K562 (cell line): ENCODE results near the gene SEC22C. TPM values are rescaled to one million over a fixed set of nuclear protein-coding genes. Genes with fewer than 3 reads are reported as not detected.

Experiments used
- DMBX1 ChIP-seq: fragments of 250-450 bp; sonication (Bioruptor Pico); IDR thresholded peaks from 2 replicates; pipeline ENCODE4 v1.8.0; 2022; ENCODE audit warnings: inconsistent platforms, mild to moderate bottlenecking, moderate library complexity, borderline replicate concordance
- ELK3 ChIP-seq: fragments of 450-650 bp; formaldehyde crosslinking; IDR thresholded peaks from 2 replicates; pipeline ENCODE4 v1.4.0; 2020; ENCODE audit warnings: mild to moderate bottlenecking
- HNRNPH1 ChIP-seq: fragments of 200-400 bp; formaldehyde crosslinking; optimal IDR thresholded peaks from 2 replicates; pipeline ENCODE3; 2017; ENCODE audit warnings: low read depth, mild to moderate bottlenecking, low read length, moderate library complexity
- PHB ChIP-seq: fragments of 250-450 bp; sonication (Bioruptor Pico); IDR thresholded peaks from 2 replicates; pipeline ENCODE4 v1.5.0; 2021
- SPI1 ChIP-seq: IDR thresholded peaks from 2 replicates; pipeline ENCODE4 v1.6.1; 2011; ENCODE audit warnings: low read depth, low read length, control low read depth, borderline replicate concordance
- TBP ChIP-seq: optimal IDR thresholded peaks from 2 replicates; pipeline ENCODE3; 2011; ENCODE audit warnings: low read depth, low read length, improper control_type of control experiment
- YY1 ChIP-seq, 3 experiments: IDR thresholded peaks; 2 replicates each; pipeline ENCODE4 v1.6.1; 2011; ENCODE audit warnings: low read length in 2 of 3, mild to moderate bottlenecking in 2 of 3, moderate library complexity in 2 of 3, borderline replicate concordance in 1 of 3, control low read depth in 1 of 3, low read depth in 1 of 3; ENCODE audit not compliant: insufficient read depth in 3 of 3, insufficient replicate concordance in 2 of 3, control insufficient read depth in 1 of 3, insufficient read length in 1 of 3; ENCODE audit errors: extremely low read depth in 1 of 3
- ZNF140 ChIP-seq: fragments of 250-450 bp; sonication (Bioruptor Pico); IDR thresholded peaks from 2 replicates; pipeline ENCODE4 v1.8.0; 2021; ENCODE audit warnings: moderate library complexity, mild to moderate bottlenecking, inconsistent platforms
- ZNF224 ChIP-seq: sonication (generic); formaldehyde crosslinking; IDR thresholded peaks from 2 replicates; pipeline ENCODE4 v1.8.0; 2022; ENCODE audit warnings: mild to moderate bottlenecking, missing genetic modification reagents
- ZNF263 ChIP-seq: sonication (generic); formaldehyde crosslinking; IDR thresholded peaks from 2 replicates; pipeline ENCODE4 v1.8.0; 2022; ENCODE audit warnings: mild to moderate bottlenecking, missing genetic modification reagents, borderline replicate concordance
- ZNF778 ChIP-seq: fragments of 450-650 bp; formaldehyde crosslinking; IDR thresholded peaks from 2 replicates; pipeline ENCODE4 v1.4.0; 2020; ENCODE audit warnings: mild to moderate bottlenecking, moderate library complexity
- polyA plus RNA-seq, 8 experiments: library from polyadenylated mRNA; depleted of rRNA in 4 of 8; stranded (reverse) in 5 of 8; unstranded in 3 of 8; fragments of >200 nt; fragmentation: Nextera tagmentation in 2 of 8; fragmentation: Illumina TruSeq in 1 of 8; extraction: Ambion mirVana in 2 of 8; extraction: Trizol in 1 of 8; gene quantifications; 2 replicates each; pipeline versions ENCODE4 v1.2.1 to v1.2.3, GENCODE V29; 2011 to 2014; ENCODE audit warnings: inconsistent platforms in 1 of 8, missing spikeins in 1 of 8
- total RNA-seq, 7 experiments: library from RNA; depleted of rRNA in 6 of 7; stranded (reverse); fragments of >200 nt in 6 of 7; fragmentation: Illumina TruSeq in 2 of 7; extraction: Trizol in 2 of 7; gene quantifications; 2 replicates each; pipeline versions ENCODE4 v1.2.1 to v1.2.3, GENCODE V29; 2011 to 2021; ENCODE audit warnings: low replicate concordance in 1 of 7
- TF ChIP-seq, protein P1 (sequence below): fragments of 450-650 bp; IDR thresholded peaks from 2 replicates; pipeline ENCODE4 v1.6.1; 2018; ENCODE audit not compliant: partially characterized antibody
- TF ChIP-seq, protein P2 (sequence below): fragments of 450-650 bp; IDR thresholded peaks from 2 replicates; pipeline ENCODE4 v1.7.1; 2018; ENCODE audit warnings: mild to moderate bottlenecking, low read depth; ENCODE audit not compliant: partially characterized antibody
- TF ChIP-seq, protein P3 (sequence below): fragments of 200-400 bp; formaldehyde crosslinking; IDR thresholded peaks from 2 replicates; pipeline ENCODE4 v1.6.1; 2017; ENCODE audit warnings: mild to moderate bottlenecking, low read depth, low read length, moderate library complexity

Gene SEC22C
- total and polyA plus RNA-seq, 9 of the 15 experiments (the other 6 are each of a cell fraction or from before 2014, with no cell fraction given): 35.6 to 68.4 (median 50.7) TPM

- TF ChIP-seq, protein P1, sequence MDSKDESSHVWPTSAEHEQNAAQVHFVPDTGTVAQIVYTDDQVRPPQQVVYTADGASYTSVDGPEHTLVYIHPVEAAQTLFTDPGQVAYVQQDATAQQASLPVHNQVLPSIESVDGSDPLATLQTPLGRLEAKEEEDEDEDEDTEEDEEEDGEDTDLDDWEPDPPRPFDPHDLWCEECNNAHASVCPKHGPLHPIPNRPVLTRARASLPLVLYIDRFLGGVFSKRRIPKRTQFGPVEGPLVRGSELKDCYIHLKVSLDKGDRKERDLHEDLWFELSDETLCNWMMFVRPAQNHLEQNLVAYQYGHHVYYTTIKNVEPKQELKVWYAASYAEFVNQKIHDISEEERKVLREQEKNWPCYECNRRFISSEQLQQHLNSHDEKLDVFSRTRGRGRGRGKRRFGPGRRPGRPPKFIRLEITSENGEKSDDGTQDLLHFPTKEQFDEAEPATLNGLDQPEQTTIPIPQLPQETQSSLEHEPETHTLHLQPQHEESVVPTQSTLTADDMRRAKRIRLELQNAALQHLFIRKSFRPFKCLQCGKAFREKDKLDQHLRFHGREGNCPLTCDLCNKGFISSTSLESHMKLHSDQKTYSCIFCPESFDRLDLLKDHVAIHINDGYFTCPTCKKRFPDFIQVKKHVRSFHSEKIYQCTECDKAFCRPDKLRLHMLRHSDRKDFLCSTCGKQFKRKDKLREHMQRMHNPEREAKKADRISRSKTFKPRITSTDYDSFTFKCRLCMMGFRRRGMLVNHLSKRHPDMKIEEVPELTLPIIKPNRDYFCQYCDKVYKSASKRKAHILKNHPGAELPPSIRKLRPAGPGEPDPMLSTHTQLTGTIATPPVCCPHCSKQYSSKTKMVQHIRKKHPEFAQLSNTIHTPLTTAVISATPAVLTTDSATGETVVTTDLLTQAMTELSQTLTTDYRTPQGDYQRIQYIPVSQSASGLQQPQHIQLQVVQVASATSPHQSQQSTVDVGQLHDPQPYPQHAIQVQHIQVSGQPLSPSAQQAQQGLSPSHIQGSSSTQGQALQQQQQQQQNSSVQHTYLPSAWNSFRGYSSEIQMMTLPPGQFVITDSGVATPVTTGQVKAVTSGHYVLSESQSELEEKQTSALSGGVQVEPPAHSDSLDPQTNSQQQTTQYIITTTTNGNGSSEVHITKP: no peak
- TF ChIP-seq HNRNPH1 (no peak), ZNF778 (CRISPR knock-in tag) (no peak), TBP (no peak), DMBX1 (no peak), YY1 (IDR thresholded peaks at IDR 0.05; ENCODE audit: borderline replicate concordance in 1 of 3, control insufficient read depth in 1 of 3, extremely low read depth in 1 of 3, insufficient read depth in 3 of 3, insufficient read length in 1 of 3, insufficient replicate concordance in 2 of 3, low read depth in 1 of 3, low read length in 2 of 3) (peak in 1 of 3 experiments; percentile 72), ELK3 (CRISPR knock-in tag) (no peak), SPI1 (no peak), ZNF140 (no peak), ZNF263 (CRISPR knock-in tag) (no peak), ZNF224 (CRISPR knock-in tag) (no peak), PHB (CRISPR knock-in tag) (no peak)
- TF ChIP-seq, protein P2, sequence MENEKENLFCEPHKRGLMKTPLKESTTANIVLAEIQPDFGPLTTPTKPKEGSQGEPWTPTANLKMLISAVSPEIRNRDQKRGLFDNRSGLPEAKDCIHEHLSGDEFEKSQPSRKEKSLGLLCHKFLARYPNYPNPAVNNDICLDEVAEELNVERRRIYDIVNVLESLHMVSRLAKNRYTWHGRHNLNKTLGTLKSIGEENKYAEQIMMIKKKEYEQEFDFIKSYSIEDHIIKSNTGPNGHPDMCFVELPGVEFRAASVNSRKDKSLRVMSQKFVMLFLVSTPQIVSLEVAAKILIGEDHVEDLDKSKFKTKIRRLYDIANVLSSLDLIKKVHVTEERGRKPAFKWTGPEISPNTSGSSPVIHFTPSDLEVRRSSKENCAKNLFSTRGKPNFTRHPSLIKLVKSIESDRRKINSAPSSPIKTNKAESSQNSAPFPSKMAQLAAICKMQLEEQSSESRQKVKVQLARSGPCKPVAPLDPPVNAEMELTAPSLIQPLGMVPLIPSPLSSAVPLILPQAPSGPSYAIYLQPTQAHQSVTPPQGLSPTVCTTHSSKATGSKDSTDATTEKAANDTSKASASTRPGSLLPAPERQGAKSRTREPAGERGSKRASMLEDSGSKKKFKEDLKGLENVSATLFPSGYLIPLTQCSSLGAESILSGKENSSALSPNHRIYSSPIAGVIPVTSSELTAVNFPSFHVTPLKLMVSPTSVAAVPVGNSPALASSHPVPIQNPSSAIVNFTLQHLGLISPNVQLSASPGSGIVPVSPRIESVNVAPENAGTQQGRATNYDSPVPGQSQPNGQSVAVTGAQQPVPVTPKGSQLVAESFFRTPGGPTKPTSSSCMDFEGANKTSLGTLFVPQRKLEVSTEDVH: peak; percentile 30
- TF ChIP-seq, protein P3, sequence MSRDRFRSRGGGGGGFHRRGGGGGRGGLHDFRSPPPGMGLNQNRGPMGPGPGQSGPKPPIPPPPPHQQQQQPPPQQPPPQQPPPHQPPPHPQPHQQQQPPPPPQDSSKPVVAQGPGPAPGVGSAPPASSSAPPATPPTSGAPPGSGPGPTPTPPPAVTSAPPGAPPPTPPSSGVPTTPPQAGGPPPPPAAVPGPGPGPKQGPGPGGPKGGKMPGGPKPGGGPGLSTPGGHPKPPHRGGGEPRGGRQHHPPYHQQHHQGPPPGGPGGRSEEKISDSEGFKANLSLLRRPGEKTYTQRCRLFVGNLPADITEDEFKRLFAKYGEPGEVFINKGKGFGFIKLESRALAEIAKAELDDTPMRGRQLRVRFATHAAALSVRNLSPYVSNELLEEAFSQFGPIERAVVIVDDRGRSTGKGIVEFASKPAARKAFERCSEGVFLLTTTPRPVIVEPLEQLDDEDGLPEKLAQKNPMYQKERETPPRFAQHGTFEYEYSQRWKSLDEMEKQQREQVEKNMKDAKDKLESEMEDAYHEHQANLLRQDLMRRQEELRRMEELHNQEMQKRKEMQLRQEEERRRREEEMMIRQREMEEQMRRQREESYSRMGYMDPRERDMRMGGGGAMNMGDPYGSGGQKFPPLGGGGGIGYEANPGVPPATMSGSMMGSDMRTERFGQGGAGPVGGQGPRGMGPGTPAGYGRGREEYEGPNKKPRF: no peak
Measured at GRCh38 chr3:42605546-42606173, 23.9 kb upstream of the SEC22C start (continued).
